Immature natural killer cell (primary cell): ENCODE results near the gene TCF25. TPM values are rescaled to one million over a fixed set of nuclear protein-coding genes. Genes with fewer than 3 reads are reported as not detected.
"Not testable (repeated sequence)": the region's sequence is repeated elsewhere in the genome, so short reads cannot be mapped to it uniquely, and the experiment has no call there.

Source experiments
- DNase-seq, 3 donors: peaks; one replicate each; pipeline ENCODE4 v3.0.0; 2022; ENCODE audit warnings: mixed read lengths in 1 of 3
- H3K27ac Mint-ChIP-seq, 6 donors: one replicate each; pipeline ENCODE4 v1.8.0; 2020; ENCODE audit warnings: mixed read lengths in 6 of 6, mild to moderate bottlenecking in 5 of 6, inconsistent platforms in 4 of 6, moderate library complexity in 3 of 6
- H3K27me3 Mint-ChIP-seq, 3 donors: one replicate each; pipeline ENCODE4 v1.8.0; 2020 to 2021; ENCODE audit warnings: low read depth in 3 of 3, mild to moderate bottlenecking in 3 of 3, mixed read lengths in 3 of 3, moderate library complexity in 3 of 3, inconsistent platforms in 1 of 3
- H3K36me3 Mint-ChIP-seq, 3 donors: one replicate each; pipeline ENCODE4 v1.8.0; 2020; ENCODE audit warnings: mixed read lengths in 3 of 3, inconsistent platforms in 2 of 3, mild to moderate bottlenecking in 2 of 3
- H3K4me1 Mint-ChIP-seq, 2 donors: one replicate each; pipeline ENCODE4 v1.8.0; 2020; ENCODE audit warnings: inconsistent platforms in 2 of 2, mild to moderate bottlenecking in 2 of 2, mixed read lengths in 2 of 2, moderate library complexity in 1 of 2
- H3K4me3 Mint-ChIP-seq, 5 donors: one replicate each; pipeline ENCODE4 v1.8.0; 2020; ENCODE audit warnings: mild to moderate bottlenecking in 5 of 5, mixed read lengths in 5 of 5, inconsistent platforms in 3 of 5, moderate library complexity in 3 of 5
- H3K9me3 Mint-ChIP-seq, 6 donors: one replicate each; pipeline ENCODE4 v1.8.0; 2020; ENCODE audit warnings: mild to moderate bottlenecking in 6 of 6, mixed read lengths in 6 of 6, inconsistent platforms in 4 of 6, moderate library complexity in 3 of 6
- polyA plus RNA-seq, 3 donors: library from polyadenylated mRNA; unstranded; fragments of 300-500 nt; fragmentation: Illumina TruSeq; gene quantifications; one replicate each; pipeline ENCODE4 v1.2.3, GENCODE V29; 2021

The TCF25 gene
- polyA plus RNA-seq, 3 donors from 2014 or later, result 98.1 to 249 (median 131) TPM

- H3K27ac Mint-ChIP-seq, result peak overlapping the region in 5 of 6 donors; percentile 40 to 99 (median 98)
- peaks cover 15 to 19% of the 10 kb centered on the region in 2 donors for H3K4me1 Mint-ChIP-seq
- DNase-seq, result no peak
- no peaks in the 10 kb centered on the region for H3K9me3 Mint-ChIP-seq
- H3K27me3 Mint-ChIP-seq, result peaks cover 18 to 27% (median 23%) of the 10 kb centered on the region in 3 donors
- peak overlapping the region in 2 of 5 donors; percentile 41 to 44 for H3K4me3 Mint-ChIP-seq
- peaks cover 5 to 9% (median 6%) of the 10 kb centered on the region in 3 donors for H3K36me3 Mint-ChIP-seq
Measured at GRCh38 chr16:89871895-89872294, 1.5 kb upstream of the TCF25 start.

GRCh38 chr16:89873972-89874689 is 739 bp downstream of the TCF25 start:
- Mint-ChIP-seq H3K27me3 (peaks cover 18 to 27% (median 27%) of the 10 kb centered on the region in 3 donors), H3K36me3 (peaks cover 5 to 17% (median 6%) of the 10 kb centered on the region in 3 donors), H3K4me1 (peaks cover 23 to 26% of the 10 kb centered on the region in 2 donors), H3K4me3 (peak overlapping the region; percentile 89 to 96 (median 93)), H3K9me3 (no peaks in the 10 kb centered on the region), H3K27ac (peak overlapping the region; percentile 95 to 99 (median 98))
- peak; percentile 96 to 98 (median 97) for DNase-seq

- Mint-ChIP-seq H3K4me1 (peaks cover 30% of the 10 kb centered on the region in 2 donors), H3K27me3 (peaks cover 11 to 28% (median 20%) of the 10 kb centered on the region in 3 donors), H3K36me3 (peaks cover 11 to 35% (median 22%) of the 10 kb centered on the region in 3 donors)
- H3K4me3 Mint-ChIP-seq, H3K9me3 Mint-ChIP-seq, H3K27ac Mint-ChIP-seq, DNase-seq: not testable (repeated sequence)
Measured at GRCh38 chr16:89879123-89879522, 5.7 kb downstream of the TCF25 start.

GRCh38 chr16:89880477-89881367 is 7.3 kb downstream of the TCF25 start:
- Mint-ChIP-seq H3K27ac (peak overlapping the region in 2 of 6 donors; percentile 20 to 36), H3K27me3 (peaks cover 8 to 20% (median 14%) of the 10 kb centered on the region in 3 donors), H3K4me3 (no peak overlapping the region), H3K36me3 (peaks cover 16 to 39% (median 23%) of the 10 kb centered on the region in 3 donors), H3K9me3 (no peaks in the 10 kb centered on the region), H3K4me1 (peaks cover 20 to 25% of the 10 kb centered on the region in 2 donors)
- no peak for DNase-seq

- Mint-ChIP-seq H3K36me3 (peaks cover 16 to 39% (median 23%) of the 10 kb centered on the region in 3 donors), H3K27me3 (peaks cover 8 to 23% (median 13%) of the 10 kb centered on the region in 3 donors), H3K9me3 (no peaks in the 10 kb centered on the region), H3K4me3 (no peak overlapping the region), H3K27ac (no peak overlapping the region), H3K4me1 (peaks cover 16 to 25% of the 10 kb centered on the region in 2 donors)
- DNase-seq, result no peak
Measured at GRCh38 chr16:89881368-89881730, 8.0 kb downstream of the TCF25 start.

- Mint-ChIP-seq H3K27ac (peak overlapping the region in 2 of 6 donors; percentile 56 to 57), H3K4me3 (peak overlapping the region in 1 of 5 donors; percentile 15), H3K36me3 (peaks cover 16 to 44% (median 30%) of the 10 kb centered on the region in 3 donors), H3K27me3 (peaks cover 8 to 23% (median 15%) of the 10 kb centered on the region in 3 donors), H3K9me3 (no peaks in the 10 kb centered on the region), H3K4me1 (peaks cover 9 to 17% of the 10 kb centered on the region in 2 donors)
- DNase-seq, result no peak
Measured at GRCh38 chr16:89883346-89884040, 10.1 kb downstream of the TCF25 start.

- peaks cover 16 to 42% (median 30%) of the 10 kb centered on the region in 3 donors for H3K36me3 Mint-ChIP-seq
- no peaks in the 10 kb centered on the region for H3K9me3 Mint-ChIP-seq
- H3K27ac Mint-ChIP-seq, result peak overlapping the region in 1 of 6 donors; percentile 57
- H3K27me3 Mint-ChIP-seq, result peaks cover 8 to 23% (median 11%) of the 10 kb centered on the region in 3 donors
- no peak for DNase-seq
- no peak overlapping the region for H3K4me3 Mint-ChIP-seq
- H3K4me1 Mint-ChIP-seq, result peaks cover 9 to 17% of the 10 kb centered on the region in 2 donors
Measured at GRCh38 chr16:89884041-89884421, 10.6 kb downstream of the TCF25 start.

- H3K36me3 Mint-ChIP-seq, result peaks cover 16 to 49% (median 27%) of the 10 kb centered on the region in 3 donors
- H3K9me3 Mint-ChIP-seq, result no peaks in the 10 kb centered on the region
- peaks cover 10 to 28% of the 10 kb centered on the region in 2 donors for H3K4me1 Mint-ChIP-seq
- H3K4me3 Mint-ChIP-seq, result no peak overlapping the region
- peaks cover 11 to 18% (median 17%) of the 10 kb centered on the region in 3 donors for H3K27me3 Mint-ChIP-seq
- no peak for DNase-seq
- H3K27ac Mint-ChIP-seq, result no peak overlapping the region
Measured at GRCh38 chr16:89887243-89887642, 13.9 kb downstream of the TCF25 start.

- H3K4me1 Mint-ChIP-seq, result peaks cover 8 to 24% of the 10 kb centered on the region in 2 donors
- peaks cover 3 to 28% (median 14%) of the 10 kb centered on the region in 3 donors for H3K36me3 Mint-ChIP-seq
- DNase-seq, result peak in 2 of 3 donors; percentile 25 to 47
- H3K4me3 Mint-ChIP-seq, result peak overlapping the region in 1 of 5 donors; percentile 14
- peaks cover 6 to 13% (median 7%) of the 10 kb centered on the region in 3 donors for H3K27me3 Mint-ChIP-seq
- H3K9me3 Mint-ChIP-seq, result no peaks in the 10 kb centered on the region
- peak overlapping the region; percentile 11 to 70 (median 45) for H3K27ac Mint-ChIP-seq
Measured at GRCh38 chr16:89890200-89890599, 16.8 kb downstream of the TCF25 start.

GRCh38 chr16:89890886-89891657 is 17.7 kb downstream of the TCF25 start:
- Mint-ChIP-seq H3K27me3 (peaks cover 2 to 13% (median 10%) of the 10 kb centered on the region in 3 donors), H3K4me1 (peaks cover 8 to 20% of the 10 kb centered on the region in 2 donors), H3K36me3 (peaks cover 4 to 27% (median 11%) of the 10 kb centered on the region in 3 donors), H3K4me3 (no peak overlapping the region), H3K27ac (peak overlapping the region in 1 of 6 donors; percentile 35), H3K9me3 (no peaks in the 10 kb centered on the region)
- DNase-seq, result no peak

GRCh38 chr16:89892055-89892630 is 18.8 kb downstream of the TCF25 start:
- Mint-ChIP-seq H3K9me3 (no peaks in the 10 kb centered on the region), H3K4me1 (peaks cover 8 to 20% of the 10 kb centered on the region in 2 donors)
- no peak for DNase-seq

GRCh38 chr16:89892635-89893034 is 19.2 kb downstream of the TCF25 start:
- no peak overlapping the region for H3K4me3 Mint-ChIP-seq
- no peaks in the 10 kb centered on the region for H3K9me3 Mint-ChIP-seq
- DNase-seq, result no peak
- H3K4me1 Mint-ChIP-seq, result peaks cover 9 to 20% of the 10 kb centered on the region in 2 donors
- H3K36me3 Mint-ChIP-seq, result peaks cover 4 to 26% (median 5%) of the 10 kb centered on the region in 3 donors
- no peak overlapping the region for H3K27ac Mint-ChIP-seq
- peaks cover 2 to 12% (median 10%) of the 10 kb centered on the region in 3 donors for H3K27me3 Mint-ChIP-seq

More at GRCh38 chr16:89892055-89892630, 18.8 kb downstream of the TCF25 start:
- H3K36me3 Mint-ChIP-seq, result peaks cover 4 to 26% (median 10%) of the 10 kb centered on the region in 3 donors
- H3K27ac Mint-ChIP-seq, result no peak overlapping the region
- peaks cover 2 to 11% (median 10%) of the 10 kb centered on the region in 3 donors for H3K27me3 Mint-ChIP-seq
- no peak overlapping the region for H3K4me3 Mint-ChIP-seq
